Bone marrow (tissue), 2 donors: ENCODE results near the gene DCAF8L2.
"Not testable (repeated sequence)": the region's sequence is repeated elsewhere in the genome, so short reads cannot be mapped to it uniquely, and the experiment has no call there.

Source experiments
- DNase-seq, 2 donors: peaks; one replicate each; lab custom pipeline; 2025; lab: John Stamatoyannopoulos, UW

The DCAF8L2 gene

DNA sequence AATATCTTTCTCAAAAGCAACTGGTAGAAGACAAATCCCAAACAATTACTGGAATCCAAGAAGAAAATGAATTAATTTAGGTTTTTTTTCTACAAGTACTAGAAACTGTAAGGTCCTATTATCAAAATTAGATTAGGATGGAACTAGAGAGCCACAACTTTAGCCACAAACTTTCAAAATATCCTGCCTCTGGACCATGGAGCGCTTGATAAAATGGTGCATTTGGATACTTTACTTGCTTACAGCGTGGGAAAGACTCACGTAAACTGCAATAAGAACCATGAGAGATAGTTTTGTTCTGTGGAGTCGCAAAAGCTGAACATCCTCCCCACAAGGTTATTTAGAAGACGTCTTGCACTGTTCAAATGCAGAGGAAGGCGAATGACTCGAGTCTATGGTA is at the start of gene DCAF8L2:
DCAF8L2 (plus strand) TSS at position 301 of the 400 bp plus-strand sequence. CDS start 156,552 bp downstream, outside the sequence.
- no peak for DNase-seq

DNA sequence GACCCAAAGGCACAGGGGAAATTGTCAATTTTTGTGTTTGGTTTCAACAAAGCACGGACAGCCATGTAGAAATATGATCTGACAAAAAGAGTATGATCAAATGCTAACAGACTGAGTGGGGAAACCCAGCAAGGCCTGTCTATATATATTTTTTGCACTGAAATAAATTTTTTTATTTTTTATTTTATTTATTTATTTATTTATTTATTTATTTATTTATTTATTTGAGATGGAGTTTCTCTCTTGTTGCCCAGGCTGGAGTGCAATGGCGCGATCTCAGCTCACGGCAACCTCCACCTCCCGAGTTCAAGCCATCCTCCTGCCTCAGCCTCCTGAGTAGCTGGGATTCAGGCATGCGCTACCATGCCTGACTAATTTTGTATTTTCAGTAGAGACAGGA is 49.0 kb upstream of the DCAF8L2 start:
- DNase-seq, result not testable (repeated sequence)

DNA sequence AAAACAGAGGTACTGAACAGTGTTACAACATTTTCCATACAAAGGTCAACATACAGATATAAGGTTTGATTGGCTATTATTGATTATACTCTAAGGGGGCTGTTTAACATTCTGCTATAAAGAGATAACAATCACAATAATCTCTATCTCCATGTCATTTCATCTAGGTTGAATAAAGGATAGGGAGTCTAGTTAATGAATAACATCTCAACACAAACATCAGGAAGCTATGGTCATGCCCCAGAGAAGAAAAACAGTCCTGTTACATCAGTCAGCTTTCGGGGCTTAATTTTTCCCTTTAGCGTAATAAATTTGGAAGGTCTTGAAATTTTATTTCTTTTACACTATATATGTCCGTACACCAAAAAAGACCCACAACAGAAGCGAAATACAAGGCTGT is 41.5 kb upstream of the DCAF8L2 start:
- no peak for DNase-seq

DNA sequence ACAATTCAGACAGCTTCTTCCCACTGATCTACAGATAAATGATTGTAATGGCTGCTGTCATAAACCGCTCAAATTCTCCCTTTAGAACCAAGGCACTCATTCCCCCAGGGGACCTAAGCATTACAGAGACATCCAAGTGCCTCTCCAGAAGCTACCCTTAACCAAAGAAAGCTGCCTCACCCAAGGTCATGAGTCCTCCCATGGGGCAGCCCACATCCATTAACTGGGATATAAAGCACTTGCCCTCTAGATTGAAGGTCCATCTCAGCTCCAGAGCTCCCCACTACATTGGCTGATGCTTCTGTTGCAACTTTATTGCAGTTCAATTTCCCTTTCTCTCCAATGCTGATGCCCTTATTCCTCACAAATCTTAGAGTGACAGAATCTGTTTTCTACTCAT is 40.5 kb upstream of the DCAF8L2 start:
- DNase-seq, result no peak

DNA sequence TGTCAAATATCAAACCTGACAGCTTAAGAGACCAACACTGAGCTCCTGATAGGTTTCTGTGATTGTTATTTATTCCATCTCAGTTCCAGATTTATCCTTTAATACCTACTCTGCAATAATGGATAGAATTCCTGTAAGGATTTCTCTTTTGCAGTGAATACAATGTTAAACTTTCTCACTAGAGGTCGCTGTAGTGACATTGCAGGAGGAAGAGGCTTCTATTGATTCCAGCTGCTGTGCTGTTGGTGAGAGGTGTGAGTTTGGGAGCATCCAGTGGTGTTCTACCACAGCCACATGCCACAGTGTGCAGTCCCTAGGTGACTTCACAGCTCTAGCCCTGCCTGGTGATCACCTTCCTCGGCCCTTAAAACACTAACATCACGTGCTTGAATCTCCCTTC is 34.6 kb upstream of the DCAF8L2 start:
- no peak for DNase-seq

DNA sequence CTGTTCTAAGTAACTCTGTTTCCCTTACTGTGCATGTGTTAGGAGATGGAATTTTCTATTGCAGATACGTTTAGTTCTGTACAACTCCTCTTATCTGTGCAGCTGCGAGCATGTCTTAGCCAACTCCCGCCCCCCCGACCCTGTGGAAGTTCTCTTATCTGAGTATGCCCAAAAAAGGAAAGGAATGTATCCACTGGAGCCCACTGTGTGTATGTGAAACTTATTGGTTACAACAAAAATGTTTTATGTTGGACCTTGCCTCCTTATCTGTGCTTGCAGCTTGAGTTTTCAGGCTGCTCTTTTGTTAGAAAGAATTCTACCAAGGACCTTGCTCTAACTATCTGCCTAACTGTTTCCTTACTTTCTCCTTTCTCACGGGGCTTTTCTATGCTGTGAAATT is 24.2 kb upstream of the DCAF8L2 start:
- no peak for DNase-seq

DNA sequence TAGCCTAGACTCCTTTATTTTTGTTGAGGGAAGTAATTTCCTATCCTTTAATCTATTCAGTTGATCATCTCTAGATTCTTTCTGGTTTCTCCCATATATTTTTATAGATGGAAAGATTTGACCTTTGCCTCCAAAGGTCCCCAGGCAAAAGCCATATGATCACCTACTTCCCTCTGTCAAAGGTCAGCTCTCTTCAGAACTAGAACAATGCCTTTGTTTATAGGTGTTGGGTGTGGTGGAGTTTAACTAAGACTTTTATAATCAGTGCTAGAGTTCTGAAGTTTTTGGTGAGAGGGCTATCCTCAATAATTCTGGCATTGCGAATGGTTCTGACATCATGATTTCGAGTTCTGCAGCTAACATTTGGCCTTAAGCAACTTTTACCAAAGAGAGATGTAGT is 19.0 kb upstream of the DCAF8L2 start:
- DNase-seq, result no peak

DNA sequence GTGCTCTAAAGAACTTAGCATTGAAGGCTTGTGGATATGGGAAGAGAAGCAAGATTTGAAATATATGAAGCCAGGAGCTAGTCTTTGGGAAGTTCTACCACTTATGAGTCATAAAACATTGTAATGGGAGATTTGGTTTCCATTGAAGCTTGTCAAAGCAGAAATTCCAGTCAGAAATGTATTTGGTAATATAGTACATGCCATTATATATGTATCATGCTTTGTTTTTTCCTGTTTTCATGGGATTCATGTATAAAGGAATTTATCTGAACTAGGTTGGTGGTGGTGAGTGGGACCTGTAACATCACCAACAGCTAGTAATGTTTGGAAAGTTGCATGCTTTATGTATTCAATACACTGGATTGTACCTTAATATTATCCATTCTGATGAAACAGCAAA is 14.6 kb upstream of the DCAF8L2 start:
- no peak for DNase-seq

DNA sequence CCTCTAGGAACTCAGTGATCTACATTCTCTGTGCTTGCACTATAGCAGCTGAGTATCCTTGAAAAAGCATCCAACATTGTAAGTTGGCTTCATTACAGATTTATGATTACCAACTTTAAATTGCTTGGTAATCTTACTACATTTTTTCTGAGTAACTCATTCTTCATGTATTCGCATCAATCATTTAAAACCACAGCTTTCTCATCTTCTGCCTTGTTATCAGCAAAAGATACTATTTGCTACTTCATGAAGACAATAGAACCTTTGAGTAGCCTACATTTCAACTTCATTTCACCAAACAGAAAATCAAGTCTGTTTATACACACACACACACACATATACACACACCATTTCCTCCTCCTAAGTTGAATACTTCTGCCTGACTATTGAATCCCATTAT is 6.2 kb upstream of the DCAF8L2 start:
- DNase-seq, result no peak

DNA sequence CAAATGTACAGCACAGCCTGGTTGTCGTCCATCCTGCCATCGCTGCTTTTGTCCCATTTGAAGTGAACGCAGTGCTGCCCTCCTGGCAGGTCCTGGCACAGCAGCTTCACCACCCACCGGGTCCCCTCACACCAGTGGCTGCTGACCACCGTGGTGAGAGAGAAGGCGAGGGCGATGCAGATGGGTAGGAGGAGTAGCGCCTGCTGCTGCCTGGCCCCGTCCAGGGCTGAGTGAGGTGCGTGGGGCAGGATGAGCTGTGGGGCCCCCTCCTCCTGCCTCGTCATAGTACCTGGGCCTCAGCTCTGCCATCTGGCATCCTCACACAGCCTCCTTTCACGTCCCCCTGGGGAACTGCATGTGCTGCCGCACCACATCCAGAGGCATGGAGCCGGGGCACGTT is 1.8 kb downstream of the DCAF8L2 start:
- no peak for DNase-seq

DNA sequence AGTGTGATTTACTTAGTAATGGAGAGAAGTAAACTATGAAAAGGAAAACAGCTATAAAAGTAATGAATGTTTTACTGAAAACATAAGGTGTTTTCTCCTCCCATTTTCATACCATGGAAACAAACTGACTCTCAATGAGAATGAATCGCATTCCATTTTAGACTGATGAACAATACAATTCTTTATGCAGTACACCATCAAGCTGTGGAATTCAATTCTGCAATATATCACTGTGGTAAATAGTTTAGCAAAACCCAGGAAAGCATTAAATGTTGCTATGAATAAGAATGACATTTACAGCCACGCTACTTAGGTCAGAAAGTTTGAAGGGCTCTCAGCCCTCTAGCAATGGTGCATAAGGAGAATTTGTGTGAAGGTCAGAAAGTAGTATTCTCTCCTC is 7.4 kb downstream of the DCAF8L2 start:
- no peak for DNase-seq

DNA sequence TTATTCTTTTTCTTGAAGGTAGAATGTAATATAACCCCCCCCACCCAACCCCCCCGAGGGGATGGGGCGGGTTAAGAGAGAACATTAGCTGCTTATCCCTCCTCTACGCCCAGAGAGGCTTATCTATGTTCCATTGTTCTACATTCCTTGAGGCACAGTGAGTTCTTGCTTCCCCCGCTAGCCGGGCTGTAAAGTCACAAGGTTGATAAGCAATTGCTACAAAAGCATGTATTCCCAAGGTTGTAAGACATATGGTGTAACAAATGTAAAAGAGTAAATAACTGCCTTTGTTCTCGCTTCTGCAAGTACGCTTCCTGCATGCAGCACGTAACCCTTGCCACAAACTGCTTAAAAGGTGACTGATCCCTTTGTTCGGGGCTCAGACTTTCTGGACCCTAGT is 8.2 kb downstream of the DCAF8L2 start:
- no peak for DNase-seq

DNA sequence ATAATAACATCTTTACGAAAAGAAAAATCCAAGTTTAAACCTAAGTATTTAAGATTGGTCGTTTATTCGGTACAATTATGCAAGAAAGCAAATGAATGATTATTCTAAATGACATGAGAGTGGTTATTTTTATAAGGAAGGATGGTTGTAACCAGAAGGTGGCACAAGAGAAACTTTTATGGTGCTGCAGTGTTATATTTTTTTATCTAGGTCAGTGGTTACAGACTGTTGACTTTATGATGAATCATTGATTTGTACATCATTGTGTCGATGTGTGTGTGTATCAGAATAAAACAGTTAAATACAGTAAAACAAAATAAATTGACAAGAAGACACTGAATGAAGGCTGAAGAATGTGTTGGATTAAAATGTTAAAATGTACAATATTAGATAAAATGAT is 9.8 kb downstream of the DCAF8L2 start:
- DNase-seq, result no peak

DNA sequence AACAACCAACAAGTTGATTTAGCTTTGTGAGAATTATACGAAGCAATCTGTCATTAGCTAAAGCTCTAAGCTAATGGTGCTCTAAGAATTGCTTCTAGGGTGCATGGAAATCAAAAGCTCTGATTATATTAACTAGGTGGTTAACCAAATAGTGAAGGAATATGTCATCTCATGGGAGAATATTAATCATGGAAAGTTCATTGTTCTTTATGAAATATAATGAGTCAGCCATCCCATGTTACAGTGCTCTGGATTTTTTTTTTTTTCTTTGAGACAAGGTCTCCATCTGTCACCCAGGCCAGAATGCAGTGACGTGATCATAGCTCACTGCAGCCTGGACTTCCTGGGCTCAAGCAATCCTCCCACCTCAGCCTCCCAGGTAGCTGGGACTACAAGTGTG is 10.5 kb downstream of the DCAF8L2 start:
- no peak for DNase-seq

DNA sequence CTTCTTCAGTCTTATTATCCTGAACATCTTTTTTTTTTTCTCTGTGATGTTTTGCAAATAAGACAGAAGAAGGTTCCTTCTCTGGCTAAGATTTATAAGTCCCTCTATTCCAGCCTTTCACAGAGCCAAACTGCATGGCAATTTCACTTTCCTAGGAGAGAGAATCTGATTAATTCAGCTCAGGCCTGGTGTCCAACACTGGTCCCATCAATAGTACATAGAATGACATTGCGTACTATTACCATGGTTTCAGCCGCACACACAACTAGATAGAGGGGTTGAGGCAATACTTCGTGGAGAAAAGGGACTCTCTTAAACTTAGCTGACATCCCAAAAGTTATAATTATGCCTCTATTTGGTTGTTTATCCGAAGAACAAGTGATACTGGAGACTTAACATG is 18.5 kb downstream of the DCAF8L2 start:
- DNase-seq, result no peak

DNA sequence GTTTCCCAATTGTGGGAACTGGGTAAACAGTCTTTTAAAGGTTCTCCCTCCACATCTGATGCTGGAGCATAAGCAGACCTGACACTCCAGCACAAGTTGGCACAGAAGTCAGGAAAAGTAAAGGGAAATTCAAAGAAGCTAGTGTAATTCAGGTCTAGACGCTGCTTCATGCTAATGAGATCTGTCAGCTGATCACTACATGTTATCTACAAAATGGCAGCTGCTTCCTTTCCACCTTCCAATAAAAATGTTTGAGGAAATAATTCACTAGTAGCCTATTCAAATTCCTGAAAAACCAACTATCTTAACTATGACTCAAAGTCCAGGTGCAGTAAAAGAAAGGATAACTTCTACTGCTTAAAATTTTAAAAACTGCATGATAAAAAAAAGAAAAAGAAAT is 29.3 kb downstream of the DCAF8L2 start:
- no peak for DNase-seq

DNA sequence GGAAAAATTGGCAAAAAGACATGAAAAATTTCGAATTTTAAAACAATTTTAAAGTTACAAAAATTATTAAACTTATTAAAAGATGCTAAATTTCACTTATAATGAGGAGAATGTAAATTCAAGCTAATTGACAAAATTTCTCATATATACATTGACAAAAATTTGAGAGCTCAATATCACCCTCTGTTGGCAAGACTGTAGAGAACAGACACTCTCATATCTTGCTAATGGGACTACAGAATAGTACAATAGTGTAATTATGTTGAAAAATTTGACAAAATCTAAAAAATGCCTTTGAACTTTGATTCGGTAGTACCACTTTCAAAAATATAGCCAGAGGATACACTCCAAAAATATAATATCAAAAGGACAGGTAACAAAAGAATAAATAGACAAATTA is 29.8 kb downstream of the DCAF8L2 start:
- DNase-seq, result no peak

DNA sequence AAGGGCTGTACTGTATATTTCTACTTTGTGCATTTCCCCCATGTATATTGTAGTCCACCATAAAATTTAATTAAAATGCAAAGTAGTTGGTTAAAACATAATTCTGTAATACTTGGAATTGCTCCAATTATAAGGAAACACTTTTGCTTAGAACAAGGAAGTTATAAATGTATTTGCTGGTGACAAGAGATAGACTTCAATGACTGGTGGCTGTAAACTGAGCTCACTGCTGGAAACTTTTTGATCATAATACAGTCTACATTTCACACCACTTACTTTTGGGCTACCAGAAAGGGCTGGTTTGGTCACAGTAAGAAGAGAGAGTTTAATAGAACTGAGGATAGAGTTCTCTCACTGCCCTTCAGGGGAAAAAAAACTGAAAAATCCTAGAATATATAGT is 32.7 kb downstream of the DCAF8L2 start:
- DNase-seq, result no peak

DNA sequence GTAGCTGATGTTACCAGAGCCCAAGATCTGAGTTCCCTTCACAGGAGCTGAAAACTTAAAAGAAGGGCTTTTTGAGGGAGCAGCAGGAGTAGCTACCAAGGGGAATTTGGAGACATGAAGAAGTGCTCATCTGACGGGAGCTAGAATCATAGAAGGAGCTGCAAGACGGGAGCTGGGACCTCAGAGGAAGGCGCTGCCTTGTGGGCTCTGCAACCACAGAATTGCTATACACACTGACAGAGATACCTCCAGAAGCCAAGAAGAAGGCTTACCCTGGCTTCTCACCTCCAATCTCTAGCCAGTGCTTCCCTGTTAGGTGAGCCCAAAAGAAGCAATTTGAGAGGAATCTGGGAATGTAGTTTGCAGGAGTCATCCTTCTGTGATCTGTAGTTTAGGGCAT is 35.9 kb downstream of the DCAF8L2 start:
- no peak for DNase-seq

DNA sequence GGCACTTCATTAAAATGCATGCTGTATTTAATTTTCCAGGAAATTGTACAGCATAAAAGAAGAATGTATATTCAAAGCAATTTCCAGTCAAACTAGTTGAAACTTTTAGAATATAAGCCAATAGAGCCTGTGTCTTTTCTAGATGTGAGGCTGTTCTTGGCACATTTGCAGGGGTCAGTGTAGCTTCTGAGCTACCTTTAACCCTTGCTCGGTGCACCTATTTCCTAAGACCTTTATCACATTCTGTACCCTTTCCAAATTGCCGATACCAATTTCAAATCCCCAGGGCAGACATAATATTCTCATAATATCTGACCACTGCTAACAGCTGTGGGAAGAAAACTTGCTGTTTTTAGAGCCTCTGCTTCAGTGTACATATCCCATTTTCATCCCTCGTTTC is 43.2 kb downstream of the DCAF8L2 start:
- DNase-seq, result no peak

DNA sequence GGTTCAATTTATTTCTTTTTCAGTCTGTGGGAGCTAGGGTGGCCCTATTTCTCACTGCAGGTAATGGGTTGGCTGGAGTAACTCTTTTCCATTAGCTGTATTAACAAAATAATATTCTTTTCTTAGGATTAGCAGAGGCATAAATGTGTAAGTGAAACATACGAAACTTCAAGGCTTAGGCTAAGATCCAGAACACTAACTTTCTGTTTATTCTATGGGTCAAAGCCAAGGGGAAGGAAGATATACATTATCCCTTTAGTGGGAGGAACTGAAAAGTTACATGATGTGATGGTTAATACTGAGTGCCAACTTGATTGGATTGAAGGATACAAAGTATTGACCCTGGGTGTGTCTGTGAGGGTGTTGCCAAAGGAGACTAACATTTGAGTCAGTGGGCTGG is 66.4 kb downstream of the DCAF8L2 start:
- no peak for DNase-seq

DNA sequence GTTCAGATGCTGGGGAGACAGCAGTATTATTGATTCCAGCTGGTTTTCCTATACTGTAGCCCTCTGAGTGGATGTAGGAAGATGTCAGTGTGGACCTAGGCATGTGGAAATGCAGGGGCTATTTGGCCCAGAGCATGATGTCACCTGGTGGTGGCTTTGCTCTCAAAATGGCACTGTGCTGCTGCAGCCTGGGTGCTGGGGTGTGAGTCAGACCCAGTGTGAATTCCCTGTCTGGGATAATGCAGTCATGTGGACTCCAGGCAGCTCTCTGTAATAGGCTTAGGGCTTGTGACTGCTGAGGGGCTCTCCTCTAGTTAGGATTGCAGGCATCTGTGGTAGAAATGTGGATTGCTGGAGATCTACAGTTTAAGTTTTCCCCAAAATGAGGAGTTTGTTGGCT is 70.7 kb downstream of the DCAF8L2 start:
- no peak for DNase-seq

DNA sequence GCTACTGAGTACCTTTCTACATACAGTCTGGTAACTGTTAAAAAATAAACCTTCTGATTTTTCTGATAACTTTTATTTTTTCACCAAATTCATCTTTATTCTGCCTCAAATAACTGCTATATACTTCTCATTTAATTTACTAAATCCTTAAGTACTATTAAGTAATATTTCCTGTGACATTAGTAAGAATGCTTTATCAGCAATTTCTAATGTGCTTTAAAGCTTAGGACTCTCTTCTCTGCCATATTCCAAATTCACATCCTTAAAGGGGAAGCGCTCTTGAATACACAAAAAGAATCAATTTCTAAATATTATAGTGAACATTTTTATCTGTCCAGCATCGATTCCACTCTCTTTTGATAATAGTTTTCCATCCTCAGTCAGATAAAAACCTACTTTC is 81.1 kb downstream of the DCAF8L2 start:
- no peak for DNase-seq

DNA sequence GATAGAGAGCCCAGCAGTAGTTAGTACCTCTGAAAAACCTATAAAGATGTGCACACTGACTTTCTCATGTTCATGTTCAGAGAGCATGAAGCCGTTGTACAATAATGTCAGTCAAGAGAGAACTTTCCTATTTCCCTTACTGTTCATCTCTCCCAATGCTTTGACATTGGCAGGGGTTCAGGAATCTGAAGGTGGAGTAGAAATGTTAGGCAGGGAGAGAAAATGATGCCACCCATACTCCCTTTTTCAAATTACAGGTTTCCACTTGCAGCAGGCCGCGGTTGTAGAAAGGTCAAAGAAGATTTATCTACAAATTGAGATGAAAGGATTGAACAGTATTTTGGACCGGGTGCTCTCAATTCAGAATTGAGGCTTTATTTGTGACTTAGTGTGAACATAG is 84.3 kb downstream of the DCAF8L2 start:
- no peak for DNase-seq

DNA sequence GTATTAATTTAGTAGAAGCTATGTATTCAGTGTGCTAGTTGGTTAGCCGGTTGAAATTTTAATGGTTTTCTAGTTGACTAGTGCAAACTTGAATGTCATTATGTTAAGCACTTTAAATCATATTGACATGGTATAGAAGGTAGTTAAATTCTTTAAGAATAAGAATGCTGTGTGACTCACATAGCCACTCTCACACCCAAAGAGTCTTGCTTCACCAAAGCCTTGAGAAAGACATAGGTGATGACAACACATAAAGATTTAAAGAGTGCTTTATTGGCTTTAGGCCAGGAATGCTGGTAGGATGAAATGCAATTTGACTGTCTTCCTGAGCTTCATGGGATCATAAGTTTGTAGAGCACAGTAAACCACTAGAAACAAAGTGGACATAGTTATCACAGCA is 85.3 kb downstream of the DCAF8L2 start:
- no peak for DNase-seq
